ENCODE data around the gene FAM98B. TPM values are rescaled to one million over a fixed set of nuclear protein-coding genes. Genes with fewer than 3 reads are reported as not detected.

The FAM98B gene
- total RNA-seq, result 4.5 and 6.5 TPM in 2 replicates

DNA sequence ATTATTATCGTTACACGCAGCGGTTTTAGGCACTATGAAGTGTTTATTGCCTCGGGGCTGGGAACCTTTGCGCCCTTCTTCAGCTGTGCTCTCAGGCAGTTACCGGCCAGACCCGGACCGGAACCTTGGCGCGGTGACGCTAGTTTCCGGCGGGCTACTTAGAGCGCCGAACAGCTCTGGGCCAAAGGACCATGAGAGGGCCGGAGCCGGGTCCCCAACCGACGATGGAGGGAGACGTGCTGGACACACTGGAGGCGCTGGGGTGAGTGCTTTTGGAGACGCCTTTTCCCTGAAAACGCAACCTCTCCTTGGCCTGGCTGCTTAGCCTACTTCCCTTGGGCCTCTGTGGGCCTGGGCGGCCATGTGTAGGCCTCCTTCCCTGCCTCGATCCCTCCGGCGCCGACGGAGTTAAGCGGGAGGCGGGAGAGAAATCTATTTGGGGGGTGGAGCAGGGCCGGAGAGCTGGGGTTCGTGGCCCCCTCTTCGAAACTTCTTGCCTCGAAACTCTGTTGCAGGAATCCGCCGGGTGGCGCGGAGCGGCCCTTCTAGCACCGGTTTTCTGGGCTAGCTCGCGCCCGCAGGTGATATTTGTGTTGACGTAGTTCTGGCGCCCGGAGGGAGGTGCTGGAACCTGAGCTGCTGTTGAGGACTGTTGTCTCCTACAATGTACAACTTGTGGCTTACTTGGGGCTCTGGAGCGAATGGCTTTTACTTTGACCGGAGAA is at the start of gene FAM98B:
FAM98B (plus strand) TSS at position 157 of the 725 bp plus-strand sequence; CDS start at position 192, 35 bp downstream.

Other genes starting within 250 kb of the FAM98B start
- gene SPRED1, start 201.3 kb upstream of the FAM98B start, total RNA-seq, result 17.1 and 17.7 TPM in 2 replicates
- gene RASGRP1, start 110.7 kb downstream of the FAM98B start, total RNA-seq, result under 0.01 and 2.7 TPM in 2 replicates